ENCODE results near the gene DNAJC11. TPM values are rescaled to one million over a fixed set of nuclear protein-coding genes. Genes with fewer than 3 reads are reported as not detected.

DNAJC11 gene
- total RNA-seq, 2 donors from 2014 or later: 78.0 to 101 TPM

DNA sequence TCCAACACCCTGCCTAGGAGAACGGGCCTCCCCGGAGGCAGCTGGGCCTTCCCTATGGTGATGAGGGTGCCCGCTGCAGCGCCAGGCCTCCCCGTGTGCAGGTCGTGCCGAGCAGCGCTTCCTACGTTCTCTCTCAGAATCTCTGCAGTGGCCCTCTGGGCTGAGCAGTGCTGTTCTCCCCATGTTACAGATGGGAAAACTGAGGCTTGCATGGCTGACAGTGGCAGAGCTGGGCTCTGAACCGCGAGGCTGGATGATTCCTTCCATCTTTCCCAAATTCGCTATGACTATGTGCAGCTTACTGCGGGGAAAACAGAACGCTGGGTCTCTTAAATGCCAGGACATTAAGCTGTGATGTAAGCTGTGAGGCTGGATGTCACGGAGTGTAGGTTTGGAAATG is 107.8 kb downstream of the DNAJC11 start:
- intact Hi-C loops (cut with DNase I, micrococcal nuclease): no loop called here
- ATAC-seq (no peak), DNase-seq (no peak)

DNA sequence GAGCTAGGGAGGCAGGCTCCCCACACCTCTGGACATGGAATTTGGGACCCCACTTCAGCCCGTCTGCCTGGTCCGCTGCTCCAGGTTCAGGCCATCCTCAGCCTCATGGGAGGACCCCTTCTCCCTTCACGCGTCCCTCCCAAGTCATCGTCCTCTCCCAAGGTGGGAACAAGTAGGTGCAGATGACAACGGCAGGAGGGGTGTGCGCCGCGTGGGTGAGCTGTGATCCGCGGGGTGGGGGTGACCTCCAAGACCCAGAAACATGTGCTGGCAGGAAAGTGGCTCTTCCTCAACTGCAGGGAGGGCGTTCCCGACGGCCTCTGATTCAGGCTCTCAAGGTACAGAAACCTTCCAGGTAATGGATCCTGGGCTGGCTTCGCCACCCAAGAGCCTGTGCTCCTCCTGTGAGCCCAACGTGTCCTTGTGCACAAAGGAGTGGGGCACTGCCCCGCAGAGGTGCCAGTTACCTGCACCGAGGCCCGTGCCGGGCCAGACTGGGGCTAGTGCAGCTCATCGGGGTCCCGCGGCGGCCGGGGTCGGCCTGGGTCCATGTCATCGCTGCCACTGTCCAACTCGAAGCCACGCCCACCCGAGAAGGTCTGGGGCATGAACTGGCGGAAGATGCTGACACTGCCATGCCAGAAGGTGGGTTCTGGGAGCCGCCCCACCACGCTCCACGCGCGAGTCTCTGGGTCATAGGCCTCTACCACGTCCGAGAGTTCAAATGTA is 108.6 kb downstream of the DNAJC11 start:
- intact Hi-C loops (cut with DNase I, micrococcal nuclease): no loop called here
- DNase-seq: no peak
- no peak for ATAC-seq

DNA sequence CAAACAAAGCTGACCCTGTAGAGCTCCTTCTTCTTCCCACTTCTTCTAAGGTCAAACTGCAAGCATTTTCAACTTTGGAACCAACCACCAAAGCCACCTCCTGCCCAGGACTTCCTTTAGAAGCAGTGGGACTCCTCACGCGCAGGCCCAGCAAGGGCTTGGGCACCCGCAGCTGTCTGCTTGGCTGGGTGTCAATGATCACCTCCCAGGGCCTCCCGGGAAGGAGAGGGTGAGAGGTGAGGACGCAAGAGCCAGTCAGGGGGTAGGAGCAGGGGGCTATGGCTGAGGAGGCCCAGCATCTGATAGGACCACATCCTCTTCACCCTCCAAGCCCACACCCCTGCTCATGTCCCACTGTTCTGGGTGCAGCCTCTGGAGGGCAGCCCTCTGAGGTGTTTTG is 109.2 kb downstream of the DNAJC11 start:
- DNase-seq (no peak), ATAC-seq (no peak)
- intact Hi-C loops (cut with DNase I, micrococcal nuclease): no loop called here

DNA sequence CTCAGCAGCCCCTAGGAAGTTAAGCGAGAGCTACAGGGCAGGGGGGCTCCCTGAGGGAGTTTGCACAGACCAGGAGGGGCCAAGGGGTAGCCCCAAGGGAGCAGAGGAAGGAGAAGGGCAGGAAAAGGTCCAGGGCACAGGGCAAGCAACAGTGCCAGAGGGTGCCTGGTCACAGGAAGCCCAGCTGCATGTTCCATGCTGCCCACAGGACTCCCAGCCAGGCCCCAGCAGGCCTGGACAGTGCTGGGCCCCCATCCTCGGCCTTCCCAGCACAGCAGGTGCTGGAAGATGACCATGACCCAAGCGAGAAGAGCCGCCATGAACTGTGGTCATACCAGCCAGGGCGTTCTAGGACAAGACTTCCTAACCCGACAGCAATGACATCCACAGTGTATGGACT is 110.0 kb downstream of the DNAJC11 start:
- ATAC-seq (no peak), DNase-seq (no peak)
- intact Hi-C loops (cut with DNase I, micrococcal nuclease): no loop called here

DNA sequence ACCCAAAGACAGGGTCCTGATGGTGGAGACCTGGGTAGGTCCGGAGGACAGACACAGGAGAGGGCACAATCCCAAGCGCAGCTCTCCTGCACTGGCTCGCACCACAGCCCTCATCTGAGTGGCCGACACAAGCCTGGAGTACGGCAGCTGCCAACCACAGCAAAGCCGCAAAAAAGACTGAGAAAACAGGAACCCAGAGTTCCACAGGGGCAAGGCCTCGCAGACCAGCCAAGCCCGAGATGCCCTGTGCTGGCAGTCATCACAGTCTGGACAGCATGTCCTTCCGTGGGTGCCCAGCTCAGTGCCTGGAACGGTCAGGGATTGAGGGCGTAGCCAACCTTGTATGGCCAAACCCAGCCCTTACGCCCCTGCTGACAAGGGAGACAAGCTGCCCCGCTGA is 110.4 kb downstream of the DNAJC11 start:
- ATAC-seq: no peak
- intact Hi-C loops (cut with DNase I, micrococcal nuclease): no loop called here
- no peak for DNase-seq

DNA sequence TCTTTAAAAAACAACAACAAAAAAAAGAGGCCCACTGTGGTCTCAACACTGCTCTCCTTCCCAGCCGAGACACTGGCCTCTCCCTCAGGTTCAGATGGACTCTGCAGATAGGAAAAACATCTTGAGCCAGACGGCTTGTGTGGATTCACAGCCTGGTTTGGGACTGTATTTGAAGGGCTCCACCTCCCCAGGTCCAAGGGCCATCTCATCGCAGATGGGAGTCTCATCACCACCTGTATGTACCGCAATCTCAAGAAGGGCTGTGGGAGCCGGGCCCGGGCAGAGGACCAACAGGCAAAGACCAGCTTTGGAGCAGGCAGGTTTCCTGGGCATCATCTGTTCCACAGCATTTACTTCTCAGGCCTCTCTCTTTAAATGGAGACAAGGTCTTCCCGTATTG is 111.6 kb downstream of the DNAJC11 start:
- DNase-seq: no peak
- intact Hi-C loops (cut with DNase I, micrococcal nuclease): no loop called here
- ATAC-seq: no peak

DNA sequence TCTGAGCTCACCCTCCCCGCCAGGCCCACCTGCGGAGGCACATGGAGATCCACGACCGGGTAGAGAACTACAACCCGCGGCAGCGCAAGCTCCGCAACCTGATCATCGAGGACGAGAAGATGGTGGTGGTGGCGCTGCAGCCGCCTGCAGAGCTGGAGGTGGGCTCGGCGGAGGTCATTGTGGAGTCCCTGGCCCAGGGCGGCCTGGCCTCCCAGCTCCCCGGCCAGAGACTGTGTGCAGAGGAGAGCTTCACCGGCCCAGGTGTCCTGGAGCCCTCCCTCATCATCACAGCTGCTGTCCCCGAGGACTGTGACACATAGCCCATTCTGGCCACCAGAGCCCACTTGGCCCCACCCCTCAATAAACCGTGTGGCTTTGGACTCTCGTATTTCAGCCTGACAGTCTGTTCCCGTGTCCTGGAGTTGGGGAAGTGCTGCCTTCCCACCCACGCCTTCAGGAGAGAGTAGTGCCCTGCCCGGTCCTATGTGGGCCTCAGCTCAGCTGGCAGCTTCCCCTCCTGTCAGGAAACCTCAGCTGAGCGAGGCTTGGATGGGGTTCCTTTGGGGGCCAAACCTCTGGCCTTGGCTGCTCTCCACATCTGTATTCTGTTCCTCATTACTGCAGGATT is 112.6 kb downstream of the DNAJC11 start:
- DNase-seq (no peak), ATAC-seq (peak; percentile 15)
- intact Hi-C loops (cut with DNase I, micrococcal nuclease): no loop called here

DNA sequence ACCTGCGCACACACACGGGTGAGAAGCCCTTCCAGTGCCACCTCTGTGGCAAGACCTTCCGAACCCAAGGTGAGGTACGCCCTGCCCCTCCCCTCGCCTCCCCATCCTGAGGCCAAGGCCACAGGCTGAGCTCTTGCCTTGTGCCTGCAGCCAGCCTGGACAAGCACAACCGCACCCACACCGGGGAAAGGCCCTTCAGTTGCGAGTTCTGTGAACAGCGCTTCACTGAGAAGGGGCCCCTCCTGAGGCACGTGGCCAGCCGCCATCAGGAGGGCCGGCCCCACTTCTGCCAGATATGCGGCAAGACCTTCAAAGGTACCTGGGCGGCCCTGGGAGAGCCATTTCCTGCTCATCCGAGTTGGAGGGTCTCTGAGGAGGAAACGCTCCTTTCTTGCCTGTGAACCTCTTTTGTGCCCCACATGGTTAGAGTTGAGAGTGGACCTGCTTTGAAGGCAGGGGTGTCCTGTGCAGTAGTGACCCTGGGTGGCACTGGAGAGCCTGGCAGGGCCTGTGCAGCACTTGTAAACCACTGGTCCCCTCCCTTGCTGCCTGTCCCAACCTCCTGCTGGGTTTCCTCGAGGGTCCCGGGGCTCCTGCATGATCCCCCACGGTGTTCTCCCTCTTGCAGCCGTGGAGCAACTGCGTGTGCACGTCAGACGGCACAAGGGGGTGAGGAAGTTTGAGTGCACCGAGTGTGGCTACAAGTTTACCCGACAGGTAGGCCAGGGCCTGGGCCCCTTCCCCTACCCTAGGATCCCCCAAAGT is 113.3 kb downstream of the DNAJC11 start:
- intact Hi-C loops (cut with DNase I, micrococcal nuclease): no loop called here
- DNase-seq: no peak
- peak; percentile 48 for ATAC-seq

DNA sequence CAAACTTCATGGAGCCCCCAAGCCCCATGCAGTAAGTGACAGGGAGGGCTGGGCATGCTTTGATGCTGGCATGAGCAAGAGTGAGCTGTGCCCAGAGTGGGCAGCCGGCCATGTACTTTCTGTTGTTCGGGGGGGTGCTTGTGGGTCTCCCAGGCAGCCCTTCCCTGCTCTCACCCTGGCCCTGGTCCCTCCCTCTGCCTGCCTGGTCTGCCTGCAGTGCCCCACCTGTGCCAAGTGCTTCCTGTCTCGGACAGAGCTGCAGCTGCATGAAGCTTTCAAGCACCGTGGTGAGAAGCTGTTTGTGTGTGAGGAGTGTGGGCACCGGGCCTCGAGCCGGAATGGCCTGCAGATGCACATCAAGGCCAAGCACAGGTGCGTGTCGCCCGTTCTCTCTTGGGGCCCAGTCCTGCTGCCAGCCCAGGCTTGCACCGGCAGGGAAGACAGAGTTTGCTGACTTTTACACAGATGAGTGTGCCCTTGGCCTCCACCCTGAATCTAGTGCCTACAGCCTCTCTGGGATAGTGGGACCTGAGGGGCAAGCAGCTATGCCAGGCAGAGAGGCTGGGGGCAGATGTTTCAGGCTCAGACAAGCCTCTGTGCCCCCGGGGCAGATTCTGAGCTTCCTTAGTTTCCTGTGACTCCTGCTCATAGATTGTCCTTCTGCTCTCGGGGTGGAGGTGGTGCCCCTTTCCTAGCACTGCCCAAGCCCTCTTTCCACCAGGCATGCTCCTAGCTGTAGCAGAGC is 114.2 kb downstream of the DNAJC11 start:
- ATAC-seq (no peak), DNase-seq (no peak)
- intact Hi-C loops (cut with DNase I, micrococcal nuclease): no loop called here

DNA sequence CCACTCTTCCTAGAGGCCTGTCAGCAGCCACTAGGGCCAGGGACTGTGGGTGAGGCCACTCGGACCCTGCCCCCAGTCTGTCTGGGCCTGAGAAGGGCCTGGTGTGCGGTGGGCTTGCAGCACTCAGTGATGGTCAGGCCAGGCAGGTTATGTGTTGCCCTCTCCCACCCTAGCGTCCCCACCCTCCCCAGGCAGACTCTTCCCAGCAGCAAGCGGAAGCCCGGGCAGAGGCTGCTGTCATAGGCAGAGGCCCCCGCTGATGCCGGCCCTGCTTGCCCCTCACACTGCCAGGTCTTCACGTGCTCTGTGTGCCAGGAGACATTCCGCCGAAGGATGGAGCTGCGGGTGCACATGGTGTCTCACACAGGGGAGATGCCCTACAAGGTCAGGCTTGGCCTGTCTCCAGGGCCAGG is 115.2 kb downstream of the DNAJC11 start:
- intact Hi-C loops (cut with DNase I, micrococcal nuclease): no loop called here
- DNase-seq (no peak), ATAC-seq (no peak)

DNA sequence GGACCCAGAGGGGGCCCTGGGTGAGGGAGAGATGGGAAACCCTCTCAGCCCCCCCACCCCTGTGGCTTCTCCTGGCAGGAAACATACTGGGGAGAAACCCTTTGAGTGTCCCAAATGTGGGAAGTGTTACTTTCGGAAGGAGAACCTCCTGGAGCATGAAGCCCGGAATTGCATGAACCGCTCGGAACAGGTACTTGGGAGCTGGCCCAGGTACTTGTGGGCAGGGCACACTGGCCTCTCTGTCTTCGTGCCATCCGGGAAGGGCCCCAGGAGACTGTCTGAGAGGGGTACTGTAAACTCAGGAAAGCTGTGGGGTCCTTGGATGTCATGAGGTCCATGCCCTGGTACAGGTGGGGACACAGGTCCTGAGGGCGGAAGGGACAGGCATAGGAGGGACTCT is 115.8 kb downstream of the DNAJC11 start:
- ATAC-seq (no peak), DNase-seq (no peak)
- intact Hi-C loops (cut with DNase I, micrococcal nuclease): no loop called here

DNA sequence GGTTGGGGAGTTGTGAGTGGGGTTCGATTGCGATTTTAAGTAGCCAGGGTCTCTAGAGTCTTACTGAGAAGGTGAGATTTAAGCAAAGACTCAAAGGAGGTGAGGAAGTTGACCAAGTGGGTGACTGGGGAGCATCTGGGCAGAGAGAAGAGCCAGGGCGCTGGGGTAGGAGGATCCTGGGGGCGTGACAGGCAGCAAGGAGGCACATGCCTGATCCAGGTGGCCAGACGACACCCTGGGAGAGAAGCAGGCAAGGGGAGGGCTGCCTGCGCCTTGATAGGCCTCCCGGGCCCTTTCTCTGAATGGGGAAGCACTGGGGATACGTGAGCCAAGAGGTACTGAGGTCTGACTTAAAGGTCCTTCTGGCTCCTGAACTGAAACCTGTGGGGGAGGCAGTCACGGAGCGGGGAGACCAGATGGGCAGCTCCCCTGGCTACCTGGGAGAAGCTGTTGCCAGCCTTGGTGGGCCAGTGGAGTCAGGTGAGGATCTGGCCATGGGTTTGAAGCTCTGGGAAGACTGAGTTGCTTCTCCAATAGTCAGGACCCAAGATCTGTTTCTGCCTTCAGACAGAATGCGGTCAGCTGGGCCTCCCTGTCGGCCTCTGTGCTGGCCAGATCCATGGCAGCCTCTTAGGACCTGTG is 116.4 kb downstream of the DNAJC11 start:
- intact Hi-C loops (cut with DNase I, micrococcal nuclease): no loop called here
- DNase-seq: no peak
- no peak for ATAC-seq

Other genes starting within 250 kb of the DNAJC11 start
- 10 to 100 TPM; 21.7 to 71.9 TPM for gene TNFRSF25, start 235.6 kb downstream of the DNAJC11 start, total RNA-seq
- 10 to 100 TPM; 14.1 to 22.3 TPM for gene PLEKHG5, start 210.1 kb downstream of the DNAJC11 start, total RNA-seq
- 10 to 100 TPM; 18.3 to 18.5 TPM for gene NOL9, start 147.3 kb downstream of the DNAJC11 start, total RNA-seq
- gene TAS1R1, start 146.5 kb downstream of the DNAJC11 start, total RNA-seq: under 1 TPM in 1 of 2 donors, not detected in 1; 0.14 TPM
- 10 to 100 TPM; 32.4 to 43.2 TPM for gene ZBTB48, start 121.8 kb downstream of the DNAJC11 start, total RNA-seq
- gene KLHL21, start 98.9 kb downstream of the DNAJC11 start, total RNA-seq: 10 to 100 TPM in 1 of 2 donors, 1 to 10 TPM in 1; 8.0 to 14.0 TPM
- gene PHF13, start 88.1 kb downstream of the DNAJC11 start, total RNA-seq: 10 to 100 TPM in 1 of 2 donors, 1 to 10 TPM in 1; 6.7 to 11.2 TPM
- gene THAP3, start 76.9 kb downstream of the DNAJC11 start, total RNA-seq: 10 to 100 TPM in 1 of 2 donors, 1 to 10 TPM in 1; 7.0 to 10.9 TPM
- gene CAMTA1, start 83.6 kb upstream of the DNAJC11 start, total RNA-seq: 10 to 100 TPM; 76.6 to 85.8 TPM

Data from left colon (tissue), 2 donors.